GM21515 (cell line): ENCODE results near the gene ZBTB8A.
A peak's percentile ranks its signal among the peaks of the same experiment; 100 is the strongest.
"Not testable (repeated sequence)": the region's sequence is repeated elsewhere in the genome, so short reads cannot be mapped to it uniquely, and the experiment has no call there.

Experiments
- ATAC-seq: cut with Tn5 transposase; IDR thresholded peaks from one replicate; pipeline ENCODE4 v1.9.1; 2021; ENCODE audit not compliant: unreplicated experiment

ZBTB8A gene

DNA sequence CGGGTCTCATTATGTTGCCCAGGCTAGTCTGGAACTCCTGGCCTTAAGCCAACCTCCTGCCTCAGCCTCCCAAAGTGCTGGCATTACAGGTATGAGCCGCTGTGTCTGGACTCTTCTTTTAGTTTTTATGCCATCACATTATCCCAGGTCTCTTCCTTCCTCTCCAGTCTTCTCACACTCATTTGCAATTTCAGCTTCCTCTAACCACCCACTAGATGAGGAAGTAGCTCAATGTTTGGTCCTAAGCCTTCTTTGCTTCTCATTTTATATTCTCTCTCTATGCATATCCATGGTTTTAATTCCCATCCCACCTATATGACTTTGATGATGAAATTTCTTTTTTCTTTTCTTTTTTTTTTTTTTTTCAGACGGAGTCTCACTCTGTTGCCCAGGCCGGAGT is 3.1 kb upstream of the ZBTB8A start:
- ATAC-seq, result no peak

DNA sequence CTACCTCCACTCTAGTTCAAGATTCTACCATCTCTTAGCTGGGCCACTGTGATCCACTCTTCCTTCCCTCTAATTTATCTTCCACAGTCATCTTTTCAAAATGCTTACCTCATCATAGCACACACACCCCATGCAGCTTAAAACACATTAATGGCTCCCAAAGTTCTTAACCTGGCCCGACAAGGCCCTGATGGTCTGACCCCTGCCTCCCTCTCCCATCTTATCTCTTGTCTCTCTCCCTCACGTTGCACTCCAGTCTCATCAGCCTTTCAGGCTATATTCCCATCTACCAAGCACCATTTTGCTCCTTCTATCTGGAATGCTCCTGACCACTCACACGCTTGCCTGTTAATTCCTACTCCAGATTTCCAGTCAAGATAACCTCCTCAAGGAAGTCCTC is 2.5 kb upstream of the ZBTB8A start:
- ATAC-seq, result no peak

DNA sequence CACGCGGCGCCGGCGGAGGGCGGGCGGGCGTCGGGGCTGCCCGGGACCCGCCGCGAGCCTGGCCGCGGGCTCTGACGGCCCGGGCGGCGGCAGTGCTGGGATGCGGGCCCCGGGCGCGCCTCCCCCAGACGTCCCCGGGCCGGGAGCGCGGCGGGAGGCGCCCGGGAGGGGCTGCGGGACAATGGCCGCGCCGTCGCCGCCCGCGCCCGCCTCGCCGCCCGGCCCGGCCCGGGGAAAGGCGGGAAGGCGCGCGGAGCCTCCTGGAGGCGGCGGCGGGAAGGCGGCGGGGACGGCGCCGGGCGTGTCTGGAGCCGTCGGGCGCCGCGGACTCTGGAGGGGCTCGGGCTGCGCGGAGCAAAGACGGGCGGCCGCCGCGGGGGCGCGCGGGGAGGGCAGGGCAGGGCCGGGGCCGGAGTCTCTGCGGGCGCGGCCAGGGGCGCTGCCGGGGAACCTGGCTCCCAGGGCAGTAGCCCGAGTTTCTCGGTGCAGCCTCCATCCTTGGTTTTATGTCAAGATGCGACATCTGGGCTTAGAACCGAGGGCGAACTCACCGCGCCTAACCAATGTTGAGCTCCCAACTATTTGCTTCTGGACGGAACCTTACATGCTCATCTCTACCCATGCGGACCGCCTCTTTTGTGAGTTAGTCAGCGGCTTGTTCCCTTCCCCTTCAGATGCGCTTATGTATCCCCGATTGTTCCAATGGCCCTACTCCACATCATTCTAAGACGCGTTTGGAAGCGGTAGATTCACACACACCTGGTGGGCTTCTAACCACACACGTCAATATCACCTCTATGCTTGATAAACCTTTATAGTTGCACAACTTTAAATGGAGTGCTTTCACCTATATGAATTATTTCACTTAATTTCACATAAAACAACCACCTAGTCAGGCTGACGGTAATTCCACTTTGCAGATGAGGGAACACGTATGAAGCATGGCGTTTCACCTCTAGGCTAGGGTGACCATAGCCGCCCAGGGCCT is 651 bp downstream of the ZBTB8A start:
- no peak for ATAC-seq

DNA sequence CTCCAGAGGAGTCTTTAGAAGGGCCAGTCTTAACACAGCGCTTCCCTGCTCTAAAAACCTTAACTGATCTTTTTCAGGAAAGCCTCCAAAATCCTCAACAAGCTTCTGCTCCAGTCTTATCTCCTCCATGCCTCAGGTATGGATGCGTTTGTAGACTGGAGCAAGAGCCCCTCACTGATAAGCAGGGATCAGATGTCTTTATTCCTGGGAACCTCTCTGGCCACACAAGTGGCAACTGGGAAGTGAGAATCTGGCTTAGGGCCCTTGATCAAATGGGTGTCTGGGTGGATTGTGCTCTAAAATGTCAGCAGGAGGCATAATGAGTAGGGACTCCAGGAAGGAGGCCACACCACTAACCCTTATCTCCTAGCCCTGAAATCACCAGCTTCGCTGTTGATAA is 1.4 kb downstream of the ZBTB8A start:
- no peak for ATAC-seq

DNA sequence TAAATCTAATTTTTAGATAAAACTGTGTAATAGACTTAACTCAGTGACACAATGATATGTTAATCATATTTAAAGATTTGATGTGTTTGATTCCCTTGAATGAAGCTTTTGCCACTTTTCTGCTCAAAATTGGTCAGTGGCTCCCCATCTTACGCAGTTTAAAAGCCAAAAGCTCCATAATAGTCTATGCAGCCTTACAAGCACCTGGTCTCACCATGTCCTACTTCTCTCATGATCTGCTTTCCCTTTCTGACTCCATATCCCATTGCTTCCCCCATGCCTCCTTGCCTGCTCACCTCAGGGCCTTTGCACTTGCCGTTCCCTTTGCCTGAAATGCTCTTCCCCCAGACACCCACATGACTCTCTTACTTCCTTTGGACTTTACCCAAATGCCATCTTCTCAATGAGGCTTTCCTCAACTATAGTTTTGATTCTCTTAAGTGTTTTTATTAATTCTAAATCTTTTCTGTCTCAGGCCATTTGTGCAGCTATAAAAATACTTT is 1.9 kb downstream of the ZBTB8A start:
- ATAC-seq, result no peak

DNA sequence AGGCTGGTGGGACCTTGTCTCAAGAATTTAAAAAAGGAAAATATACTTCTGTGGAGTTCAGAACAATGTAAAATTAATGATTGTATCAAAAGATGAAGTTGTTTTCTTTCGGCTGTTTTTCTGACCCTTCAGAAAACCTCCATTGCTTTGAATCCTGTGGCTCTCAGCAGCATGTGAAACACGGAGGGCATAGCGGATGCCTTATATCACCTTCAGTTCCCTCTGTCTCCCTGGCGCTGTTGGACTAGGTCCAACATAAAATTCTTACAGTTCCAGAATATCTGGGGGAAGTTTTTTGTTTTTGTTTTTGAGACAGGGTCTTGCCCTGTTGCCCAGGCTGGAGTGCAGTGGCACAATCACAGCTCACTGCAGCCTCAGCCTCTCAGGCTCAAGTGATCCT is 7.4 kb downstream of the ZBTB8A start:
- no peak for ATAC-seq

DNA sequence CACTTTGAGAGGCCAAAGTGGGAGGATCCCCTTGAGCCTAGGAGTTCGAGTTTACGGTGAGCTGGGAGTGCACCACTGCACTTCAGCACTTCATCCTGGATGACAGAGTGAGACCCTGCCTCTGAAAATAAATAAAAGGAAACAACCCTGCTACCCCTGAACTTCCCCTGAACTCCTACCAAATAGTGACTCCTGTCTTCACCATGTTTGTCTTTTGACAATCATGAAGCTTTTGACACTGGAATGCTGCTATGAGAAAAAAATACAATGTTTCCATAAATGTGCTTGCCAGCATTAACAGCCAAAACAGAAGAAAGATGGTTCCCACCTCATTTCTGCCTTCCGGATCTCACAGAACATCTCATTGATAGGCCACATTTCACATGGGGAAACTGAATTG is 10.4 kb downstream of the ZBTB8A start:
- ATAC-seq, result no peak

DNA sequence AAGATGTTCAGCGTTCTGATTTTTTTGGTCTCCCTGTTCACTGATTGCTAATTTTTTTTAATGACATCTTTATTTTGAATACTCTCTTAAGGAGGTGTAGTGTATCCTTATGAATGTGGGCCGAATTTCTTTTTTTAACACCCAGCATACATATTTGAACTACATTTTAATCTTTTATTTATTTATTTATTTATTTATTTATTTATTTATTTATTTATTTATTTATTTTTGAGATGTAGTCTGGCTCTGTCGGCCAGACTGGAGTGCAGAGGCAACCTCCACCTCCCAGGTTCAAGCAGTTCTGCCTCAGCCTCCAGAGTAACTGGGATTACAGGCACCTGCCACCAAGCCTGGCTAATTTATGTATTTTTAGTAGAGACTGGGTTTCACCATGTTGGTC is 15.1 kb downstream of the ZBTB8A start:
- ATAC-seq, result no peak

DNA sequence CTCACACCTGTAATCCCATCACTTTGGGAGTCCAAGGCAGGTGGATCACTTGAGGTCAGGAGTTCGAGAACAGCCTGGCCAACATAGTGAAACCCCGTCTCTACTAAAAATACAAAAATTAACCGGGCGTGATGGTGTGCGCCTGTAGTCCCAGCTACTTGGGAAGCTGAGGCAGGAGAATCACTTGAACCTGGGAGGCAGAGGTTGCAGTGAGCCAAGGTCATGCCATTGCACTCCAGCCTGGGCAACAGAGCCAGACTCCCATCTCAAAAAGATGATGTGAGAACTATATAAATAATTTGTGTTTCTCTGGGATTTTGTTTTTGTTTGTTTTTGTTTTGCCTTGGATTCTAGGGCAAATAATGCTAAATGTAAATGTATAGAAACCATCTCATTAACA is 17.8 kb downstream of the ZBTB8A start:
- ATAC-seq, result not testable (repeated sequence)

DNA sequence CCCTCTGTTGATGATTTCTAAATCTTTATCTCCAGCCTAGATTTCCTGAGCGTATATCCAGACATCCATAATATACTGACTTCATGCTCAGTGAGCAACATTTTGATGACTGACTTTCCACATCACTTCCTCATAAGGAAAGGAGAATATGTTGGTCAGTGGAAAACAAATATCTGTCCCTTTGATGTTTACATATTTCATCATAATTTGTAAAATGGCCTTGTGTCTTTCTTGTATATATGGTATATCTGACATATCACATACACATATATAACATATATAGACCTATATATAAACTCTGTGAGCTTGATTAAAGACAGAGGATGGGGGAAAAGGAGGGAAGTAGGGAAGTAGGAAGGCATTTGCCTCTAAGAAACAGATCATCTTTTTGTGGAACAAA is 18.6 kb downstream of the ZBTB8A start:
- ATAC-seq, result no peak

DNA sequence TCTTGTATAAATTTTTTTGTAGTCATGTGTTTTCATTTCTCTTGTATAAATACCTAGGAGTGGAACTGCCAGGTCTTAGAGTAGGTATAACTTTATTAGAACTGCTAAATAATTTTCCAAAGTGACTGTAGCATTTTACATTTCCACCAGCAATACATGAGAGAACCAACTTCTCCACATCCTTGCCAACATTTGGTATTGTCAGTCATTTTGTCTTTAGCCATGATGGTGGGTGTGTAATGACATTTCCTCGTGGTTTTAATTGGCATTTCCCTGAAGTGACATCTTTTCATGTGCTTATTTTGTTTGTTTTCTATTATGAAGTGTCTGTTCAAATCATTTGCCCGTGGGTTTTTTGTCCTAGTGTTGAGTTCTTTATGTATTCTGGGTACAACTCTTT is 29.7 kb downstream of the ZBTB8A start:
- ATAC-seq, result no peak

DNA sequence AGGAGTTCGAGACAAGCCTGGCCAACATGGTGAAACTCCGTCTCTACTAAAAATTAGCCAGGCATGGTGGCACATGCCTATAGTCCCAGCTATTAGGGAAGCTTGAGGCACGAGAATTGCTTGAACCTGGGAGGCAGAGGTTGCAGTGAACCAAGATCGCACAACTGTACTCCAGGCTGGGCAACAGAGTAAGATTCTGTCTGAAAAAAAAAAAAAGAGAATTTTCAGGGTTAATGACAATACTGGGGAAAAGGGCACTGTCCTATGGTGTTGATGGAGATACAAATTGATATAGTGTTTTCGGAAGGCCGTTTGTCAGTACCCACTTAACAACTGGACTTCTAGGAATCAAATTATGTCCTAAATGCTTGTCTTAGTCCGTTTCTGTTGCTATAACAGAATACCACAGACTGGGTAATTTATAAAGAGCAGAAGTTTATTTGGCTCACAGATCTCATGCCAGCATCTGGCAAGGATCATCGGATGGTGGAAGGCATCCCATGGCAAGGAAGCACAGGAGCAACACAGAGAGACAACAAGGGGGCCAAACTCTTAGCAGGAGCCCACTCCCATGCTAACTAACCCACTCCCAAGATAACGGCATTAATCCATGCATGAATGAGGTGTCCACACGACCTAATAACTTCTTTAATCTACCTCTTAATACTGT is 41.3 kb downstream of the ZBTB8A start:
- ATAC-seq, result no peak

DNA sequence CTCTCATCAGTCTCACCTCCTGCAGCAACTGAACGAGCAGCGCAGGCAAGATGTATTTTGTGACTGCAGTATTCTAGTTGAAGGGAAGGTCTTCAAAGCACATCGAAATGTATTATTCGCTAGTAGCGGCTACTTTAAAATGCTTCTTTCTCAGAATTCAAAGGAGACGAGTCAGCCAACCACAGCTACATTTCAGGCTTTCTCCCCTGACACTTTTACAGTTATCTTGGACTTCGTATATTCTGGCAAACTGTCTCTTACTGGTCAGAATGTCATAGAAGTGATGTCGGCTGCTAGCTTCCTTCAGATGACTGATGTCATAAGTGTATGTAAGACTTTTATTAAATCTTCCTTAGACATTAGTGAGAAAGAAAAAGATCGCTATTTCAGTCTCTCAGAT is 53.7 kb downstream of the ZBTB8A start:
- no peak for ATAC-seq

DNA sequence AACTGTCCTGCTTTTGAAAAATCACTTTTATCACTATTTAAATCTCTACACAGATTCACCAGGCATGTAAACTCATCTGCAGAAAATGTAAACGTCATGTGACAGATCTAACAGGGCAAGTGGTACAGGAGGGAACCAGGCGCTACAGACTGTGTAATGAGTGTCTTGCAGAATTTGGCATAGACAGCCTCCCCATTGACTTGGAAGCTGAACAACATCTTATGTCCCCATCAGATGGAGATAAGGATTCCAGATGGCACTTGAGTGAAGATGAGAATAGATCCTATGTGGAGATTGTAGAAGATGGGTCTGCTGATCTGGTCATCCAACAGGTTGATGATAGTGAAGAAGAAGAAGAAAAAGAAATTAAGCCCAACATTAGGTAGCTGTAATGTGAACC is 60.8 kb downstream of the ZBTB8A start:
- no peak for ATAC-seq

DNA sequence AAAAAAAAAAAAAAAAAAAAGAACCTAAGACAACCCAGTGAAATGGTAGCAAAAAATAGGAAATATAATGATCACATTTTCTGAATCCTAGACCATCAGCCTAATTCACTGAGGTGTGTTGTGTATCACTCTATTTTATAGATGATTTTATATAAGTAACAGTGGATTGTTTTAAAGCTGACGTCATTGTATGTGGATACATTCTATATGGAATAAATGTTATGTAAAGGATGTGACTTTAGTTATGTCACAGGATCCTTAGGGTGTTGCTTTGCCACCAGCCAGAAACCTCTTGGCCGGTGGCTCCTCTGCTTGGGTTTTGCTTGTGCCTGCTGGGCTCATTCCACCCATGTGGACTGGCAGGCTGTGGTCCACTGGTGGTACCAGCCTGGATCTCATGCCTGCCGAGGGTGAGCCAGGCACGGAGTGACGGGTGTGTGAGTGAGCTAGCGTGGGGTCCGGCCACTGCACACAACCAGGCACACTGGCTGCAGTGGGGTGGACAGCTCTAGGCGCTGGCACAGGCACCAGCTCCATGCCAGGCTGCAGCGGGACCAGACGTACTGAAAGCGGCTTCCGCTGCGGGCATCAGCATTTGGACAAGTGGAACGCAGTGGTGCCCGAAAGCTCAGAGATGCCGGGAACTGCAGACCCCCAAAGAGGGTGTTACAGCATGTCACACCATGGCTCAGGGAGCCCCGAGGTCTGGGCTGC is 66.6 kb downstream of the ZBTB8A start:
- ATAC-seq, result no peak

DNA sequence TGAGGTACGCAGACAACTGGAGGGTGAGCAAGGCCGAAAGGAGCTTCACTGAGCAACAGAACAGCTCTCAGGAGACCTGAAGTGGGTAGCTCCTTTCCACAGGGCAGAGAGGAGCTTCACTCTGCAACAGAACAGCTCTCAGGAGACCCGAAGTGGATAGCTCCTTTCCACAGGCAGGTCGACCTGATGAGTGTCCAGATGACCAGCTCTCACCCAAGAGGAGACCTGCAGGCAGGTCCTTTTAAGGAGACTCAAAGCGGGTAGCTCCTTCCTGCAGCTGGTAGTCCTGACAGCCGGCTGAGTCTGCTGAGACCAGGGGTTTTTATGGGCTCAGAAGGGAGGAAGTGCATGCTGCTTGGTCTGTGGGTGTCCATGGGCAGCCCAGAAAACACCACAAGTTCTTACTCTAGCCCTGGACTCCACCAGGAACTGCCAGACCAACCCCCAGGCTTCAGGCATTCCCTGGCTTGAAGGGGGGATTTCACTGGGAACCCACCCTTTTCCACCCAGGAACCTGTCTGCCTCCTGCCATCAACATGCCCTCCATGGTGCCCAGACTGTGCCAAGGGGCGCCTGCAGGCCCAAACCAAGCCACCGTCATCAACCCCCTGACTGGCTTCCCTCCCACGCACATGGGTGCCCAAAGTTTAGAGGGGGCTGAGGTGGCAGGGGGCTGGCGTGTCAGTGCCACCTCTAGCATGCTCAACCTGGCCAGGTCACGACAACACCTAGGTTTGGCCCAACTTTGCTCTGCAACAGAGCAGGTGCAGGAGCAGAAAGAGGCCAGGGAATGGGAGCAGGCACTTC is 67.5 kb downstream of the ZBTB8A start:
- no peak for ATAC-seq

DNA sequence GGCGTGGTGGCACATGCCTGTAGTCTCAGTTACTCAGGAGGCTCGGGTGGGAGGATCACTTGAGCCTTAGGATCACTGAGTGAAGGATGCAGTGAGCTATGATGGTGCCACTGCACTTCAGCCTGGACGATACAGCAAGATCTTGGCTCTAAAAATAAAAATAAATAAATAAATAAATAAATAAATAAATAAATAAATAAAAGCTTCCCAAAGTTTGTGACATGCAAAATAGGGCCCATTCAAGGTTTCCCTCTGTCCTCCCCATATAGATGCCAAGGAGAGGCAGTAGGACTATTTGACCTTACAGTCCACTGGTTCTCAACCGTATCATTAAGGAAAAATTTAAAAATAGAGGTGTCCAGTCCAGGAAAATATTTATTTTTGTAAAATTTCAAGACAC is 70.0 kb downstream of the ZBTB8A start:
- ATAC-seq, result no peak

DNA sequence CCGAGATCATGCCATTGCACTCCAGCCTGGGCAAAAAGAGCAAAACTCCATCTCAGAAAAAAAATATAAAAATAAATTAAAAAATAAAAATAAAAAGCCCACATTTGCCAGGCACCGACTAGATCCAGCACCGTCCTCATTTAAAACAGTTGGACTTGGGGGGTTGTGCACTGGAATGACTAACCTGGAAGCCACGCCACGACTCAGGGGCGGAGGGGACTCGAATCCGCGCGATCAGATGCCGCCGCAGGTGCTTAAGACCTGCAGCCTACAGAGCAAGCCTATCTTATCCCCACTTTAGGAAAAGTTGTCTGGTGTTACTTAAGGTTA is 72.6 kb downstream of the ZBTB8A start:
- no peak for ATAC-seq

DNA sequence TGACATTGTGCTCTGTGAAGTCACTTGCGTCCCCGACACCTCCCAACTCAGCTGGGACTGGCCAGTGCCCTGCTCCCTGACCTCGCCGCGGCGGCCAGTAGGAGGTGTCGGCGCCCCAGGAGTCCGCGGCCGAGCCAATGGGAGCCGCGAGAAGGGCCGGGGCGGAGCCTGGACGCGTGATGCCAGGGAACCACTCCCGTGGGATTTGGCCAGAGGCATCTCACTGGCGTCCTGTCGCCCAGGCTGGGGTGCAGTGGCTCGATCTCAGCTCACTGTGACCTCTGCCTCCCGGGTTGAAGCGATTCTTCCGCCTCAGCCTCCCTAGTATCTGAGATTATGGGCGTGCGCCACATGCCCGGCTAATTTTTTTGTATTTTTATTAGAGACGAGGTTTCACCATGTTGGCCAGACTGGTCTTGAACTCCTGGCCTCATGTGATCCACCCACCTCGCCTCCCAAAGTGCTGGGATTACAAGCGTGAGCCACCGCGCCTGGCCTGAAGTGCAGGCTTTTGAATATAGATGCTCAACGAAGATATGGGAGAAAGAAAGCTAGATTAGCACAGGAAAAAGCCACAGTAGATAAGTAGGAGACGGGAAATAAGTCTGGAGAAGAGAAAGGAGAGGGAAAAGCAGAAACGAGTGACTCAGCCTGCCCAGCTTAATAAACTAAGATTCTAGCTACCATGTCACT is 73.1 kb downstream of the ZBTB8A start:
- ATAC-seq, result peak; percentile 78

DNA sequence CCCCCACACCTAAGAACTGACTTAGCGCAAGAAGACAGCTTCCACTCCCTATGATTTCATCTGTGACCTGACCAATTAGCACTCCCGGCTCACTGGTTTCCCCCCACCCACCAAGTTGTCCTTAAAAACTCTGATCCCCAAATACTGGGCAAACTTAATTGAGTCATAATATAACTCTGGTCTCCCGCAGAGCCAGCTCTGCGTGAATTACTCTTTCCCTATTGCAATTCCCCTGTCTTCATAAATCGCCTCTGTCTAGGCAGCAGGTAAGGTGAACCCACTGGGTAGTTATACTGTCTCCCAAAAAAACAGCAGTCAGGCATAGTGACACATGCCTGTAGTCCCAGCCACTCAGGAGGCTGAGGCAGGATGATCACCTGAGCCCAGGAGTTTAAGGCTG is 74.2 kb downstream of the ZBTB8A start:
- no peak for ATAC-seq
